K562 (cell line): ENCODE results near the gene NISCH.

ENCODE experiments used
- BMI1 ChIP-seq: fragments of 150-350 bp; IDR thresholded peaks from 2 replicates; pipeline ENCODE4 v1.6.1; 2014; ENCODE audit warnings: low read length
- CBX3 ChIP-seq, 2 experiments: IDR thresholded peaks; 1 replicate in 1 of 2; 2 replicates in 1 of 2; pipeline ENCODE4 v1.6.1; 2012; ENCODE audit warnings: inconsistent platforms in 2 of 2, low read length in 2 of 2, borderline replicate concordance in 1 of 2, control low read depth in 1 of 2
- CEBPB ChIP-seq: fragments of 450-650 bp; IDR thresholded peaks from 2 replicates; pipeline ENCODE4 v1.6.1; 2016; ENCODE audit warnings: missing genetic modification characterization, missing compliant biosample characterization
- FOSL1 ChIP-seq: fragments of 200-800 bp; sonication (Bioruptor generic); conservative IDR thresholded peaks from 2 replicates; pipeline ENCODE4 v1.6.1; 2016; ENCODE audit warnings: missing genetic modification characterization, missing compliant biosample characterization
- NCOA6 ChIP-seq: fragments of 450-650 bp; IDR thresholded peaks from 2 replicates; pipeline ENCODE4 v1.6.1; 2017; ENCODE audit warnings: mild to moderate bottlenecking
- TF ChIP-seq, protein P1 (sequence below): fragments of 450-650 bp; conservative IDR thresholded peaks from 2 replicates; pipeline ENCODE4 v1.6.1; 2016; ENCODE audit warnings: missing genetic modification characterization, low read depth, mild to moderate bottlenecking, missing compliant biosample characterization, moderate library complexity

DNA sequence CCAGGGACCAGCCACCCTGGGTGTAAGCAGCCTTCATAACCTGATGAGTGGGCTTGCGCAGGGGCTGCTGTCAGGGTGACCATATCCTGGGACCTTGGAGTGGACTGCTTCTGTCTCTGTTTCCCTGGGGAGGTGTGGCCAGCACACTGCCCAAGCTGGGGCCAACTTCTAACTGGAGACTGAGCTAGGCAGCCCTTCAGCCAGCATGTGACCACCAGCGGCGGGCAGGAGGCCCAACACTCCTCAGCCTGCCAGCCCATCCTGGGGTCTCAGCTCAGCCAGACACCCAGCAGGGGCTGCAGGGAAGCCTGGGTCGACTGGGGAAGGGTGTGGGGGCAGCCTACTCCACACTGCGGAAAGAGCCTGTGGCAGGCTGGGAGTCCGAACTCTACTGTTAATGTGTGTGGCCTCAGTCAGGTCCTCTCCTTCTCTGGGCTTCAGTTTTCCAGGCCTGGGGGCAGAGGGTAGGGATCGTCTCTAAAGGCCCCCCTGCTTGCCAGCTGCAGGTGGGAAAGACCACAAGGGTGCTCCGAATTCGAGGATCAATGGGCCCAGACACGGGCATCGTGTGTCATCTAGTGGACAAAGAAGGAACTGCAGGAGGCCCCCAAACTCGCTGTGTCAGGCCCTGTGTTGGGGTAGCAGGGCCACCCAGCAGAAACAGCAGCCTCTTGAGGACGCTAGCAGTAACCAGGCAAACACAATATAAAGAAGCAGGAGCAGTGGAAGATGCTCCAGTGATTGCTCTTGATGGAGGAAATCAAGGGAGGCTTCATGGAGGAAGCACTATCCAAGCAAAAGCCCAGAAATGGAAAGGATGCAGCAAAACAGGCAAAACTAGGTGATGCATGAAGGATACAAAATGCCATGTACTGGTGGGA, 8.5 kb upstream of the NISCH start:
- TF ChIP-seq CBX3 (IDR thresholded peaks at IDR 0.05; ENCODE audit: borderline replicate concordance in 1 of 2, low read length in 2 of 2) (no peak), CEBPB (tag) (no peak), BMI1 (no peak), NCOA6 (no peak), FOSL1 (tag) (no peak)
- TF ChIP-seq, protein P1, sequence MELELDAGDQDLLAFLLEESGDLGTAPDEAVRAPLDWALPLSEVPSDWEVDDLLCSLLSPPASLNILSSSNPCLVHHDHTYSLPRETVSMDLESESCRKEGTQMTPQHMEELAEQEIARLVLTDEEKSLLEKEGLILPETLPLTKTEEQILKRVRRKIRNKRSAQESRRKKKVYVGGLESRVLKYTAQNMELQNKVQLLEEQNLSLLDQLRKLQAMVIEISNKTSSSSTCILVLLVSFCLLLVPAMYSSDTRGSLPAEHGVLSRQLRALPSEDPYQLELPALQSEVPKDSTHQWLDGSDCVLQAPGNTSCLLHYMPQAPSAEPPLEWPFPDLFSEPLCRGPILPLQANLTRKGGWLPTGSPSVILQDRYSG (tag) = no peak
